ENCODE results near the gene CLRN2. TPM values are rescaled to one million over a fixed set of nuclear protein-coding genes. Genes with fewer than 3 reads are reported as not detected.

The CLRN2 gene
- total and polyA plus RNA-seq, 2 donors (not counting 1 experiment from before 2014, with no cell fraction given), result not detected

DNA sequence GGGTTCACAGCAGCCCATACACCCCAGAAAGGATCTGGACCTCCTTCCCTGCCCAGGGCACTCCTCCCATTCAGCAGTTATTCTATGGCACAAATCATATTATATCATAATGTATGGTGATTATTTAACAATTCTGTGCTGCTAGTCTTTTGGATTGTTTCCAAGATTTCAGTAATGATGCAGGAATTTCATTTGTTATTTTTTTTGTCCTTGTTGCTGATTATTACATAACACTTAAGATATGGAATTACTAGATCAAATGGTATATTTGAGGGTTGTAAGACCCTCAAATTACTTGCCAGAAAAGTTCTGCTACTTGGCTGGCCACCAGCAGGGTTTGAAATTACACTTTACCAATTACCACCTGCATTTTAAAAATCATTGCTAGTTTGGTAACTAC, 39.5 kb upstream of the CLRN2 start:
- Histone ChIP-seq H3K27ac (ENCODE audit: insufficient read depth, low read length) (no peak overlapping the region), H3K27me3 (ENCODE audit: control insufficient read depth, insufficient read depth, low read length) (no peaks in the 10 kb centered on the region), H3K79me2 (ENCODE audit: control insufficient read depth, insufficient read depth, low read length) (no peaks in the 10 kb centered on the region), H2AFZ (ENCODE audit: low read length) (no peak overlapping the region), H3K9me3 (ENCODE audit: control insufficient read depth, insufficient read depth, low read depth, low read length) (no peaks in the 10 kb centered on the region), H3K4me3 (replicated peaks in 1 of 4; ENCODE audit: control extremely low read depth in 1 of 4, insufficient read depth in 1 of 4, low read depth in 3 of 4, low read length in 4 of 4) (no peak overlapping the region), H3K4me1 (ENCODE audit: control insufficient read depth, extremely low read depth, insufficient read depth, low read length) (no peaks in the 10 kb centered on the region), H3K4me2 (ENCODE audit: extremely low read depth, insufficient read depth, low read length) (no peak overlapping the region), H4K20me1 (ENCODE audit: control insufficient read depth, extremely low read depth, insufficient read depth, low read length) (no peaks in the 10 kb centered on the region), H3K36me3 (ENCODE audit: control insufficient read depth, insufficient read depth, low read length) (no peaks in the 10 kb centered on the region), H3K9ac (ENCODE audit: insufficient read depth, low read length) (no peak overlapping the region)
- DNase-seq (ENCODE audit: low read depth in 2 of 2), result peak; percentile 17 to 48
- TF ChIP-seq EZH2 (IDR thresholded peaks at IDR 0.05; ENCODE audit: low read length, missing control alignments), result no peak
- TF ChIP-seq, protein P1, sequence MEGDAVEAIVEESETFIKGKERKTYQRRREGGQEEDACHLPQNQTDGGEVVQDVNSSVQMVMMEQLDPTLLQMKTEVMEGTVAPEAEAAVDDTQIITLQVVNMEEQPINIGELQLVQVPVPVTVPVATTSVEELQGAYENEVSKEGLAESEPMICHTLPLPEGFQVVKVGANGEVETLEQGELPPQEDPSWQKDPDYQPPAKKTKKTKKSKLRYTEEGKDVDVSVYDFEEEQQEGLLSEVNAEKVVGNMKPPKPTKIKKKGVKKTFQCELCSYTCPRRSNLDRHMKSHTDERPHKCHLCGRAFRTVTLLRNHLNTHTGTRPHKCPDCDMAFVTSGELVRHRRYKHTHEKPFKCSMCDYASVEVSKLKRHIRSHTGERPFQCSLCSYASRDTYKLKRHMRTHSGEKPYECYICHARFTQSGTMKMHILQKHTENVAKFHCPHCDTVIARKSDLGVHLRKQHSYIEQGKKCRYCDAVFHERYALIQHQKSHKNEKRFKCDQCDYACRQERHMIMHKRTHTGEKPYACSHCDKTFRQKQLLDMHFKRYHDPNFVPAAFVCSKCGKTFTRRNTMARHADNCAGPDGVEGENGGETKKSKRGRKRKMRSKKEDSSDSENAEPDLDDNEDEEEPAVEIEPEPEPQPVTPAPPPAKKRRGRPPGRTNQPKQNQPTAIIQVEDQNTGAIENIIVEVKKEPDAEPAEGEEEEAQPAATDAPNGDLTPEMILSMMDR (conservative IDR thresholded peaks at IDR 0.05 in 1 of 2, IDR thresholded peaks at IDR 0.05 in 1 of 2; ENCODE audit: low read depth in 1 of 2, low read length in 2 of 2), result no peak

DNA sequence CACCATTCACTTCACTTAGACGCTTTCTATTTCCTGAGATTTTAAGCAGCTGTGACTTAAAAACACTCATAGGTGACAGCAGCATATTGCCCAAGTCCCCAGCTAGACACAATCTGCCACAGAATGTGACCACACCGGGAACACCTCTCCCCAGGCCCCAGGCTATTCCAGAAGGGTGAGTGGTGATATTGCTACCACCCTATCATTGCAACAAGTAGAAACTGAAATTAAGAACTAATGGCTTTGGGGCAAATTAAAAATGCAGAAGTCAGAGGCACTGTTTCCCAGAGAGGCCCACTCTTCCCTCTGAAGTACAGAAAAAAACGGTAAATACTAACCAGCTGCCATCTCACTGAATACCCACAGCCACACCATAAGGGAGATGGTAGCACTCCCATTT, 38.1 kb upstream of the CLRN2 start:
- H3K27me3 ChIP-seq (ENCODE audit: control insufficient read depth, insufficient read depth, low read length), result no peaks in the 10 kb centered on the region
- H3K27ac ChIP-seq (ENCODE audit: insufficient read depth, low read length), result no peak overlapping the region
- no peaks in the 10 kb centered on the region for H3K9me3 ChIP-seq (ENCODE audit: control insufficient read depth, insufficient read depth, low read depth, low read length)
- no peak overlapping the region for H3K9ac ChIP-seq (ENCODE audit: insufficient read depth, low read length)
- no peak overlapping the region for H3K4me3 ChIP-seq (replicated peaks in 1 of 4; ENCODE audit: control extremely low read depth in 1 of 4, insufficient read depth in 1 of 4, low read depth in 3 of 4, low read length in 4 of 4)
- no peaks in the 10 kb centered on the region for H3K36me3 ChIP-seq (ENCODE audit: control insufficient read depth, insufficient read depth, low read length)
- no peak overlapping the region for H3K4me2 ChIP-seq (ENCODE audit: extremely low read depth, insufficient read depth, low read length)
- no peaks in the 10 kb centered on the region for H3K79me2 ChIP-seq (ENCODE audit: control insufficient read depth, insufficient read depth, low read length)
- TF ChIP-seq EZH2 (IDR thresholded peaks at IDR 0.05; ENCODE audit: low read length, missing control alignments), result no peak
- TF ChIP-seq, protein P1 (conservative IDR thresholded peaks at IDR 0.05 in 1 of 2, IDR thresholded peaks at IDR 0.05 in 1 of 2; ENCODE audit: low read depth in 1 of 2, low read length in 2 of 2), result no peak
- no peaks in the 10 kb centered on the region for H3K4me1 ChIP-seq (ENCODE audit: control insufficient read depth, extremely low read depth, insufficient read depth, low read length)
- no peaks in the 10 kb centered on the region for H4K20me1 ChIP-seq (ENCODE audit: control insufficient read depth, extremely low read depth, insufficient read depth, low read length)
- no peak overlapping the region for H2AFZ ChIP-seq (ENCODE audit: low read length)
- DNase-seq (ENCODE audit: low read depth in 2 of 2), result no peak

GRCh38 chr4:17477774-17478472, 37.0 kb upstream of the CLRN2 start:
- Histone ChIP-seq H4K20me1 (ENCODE audit: control insufficient read depth, extremely low read depth, insufficient read depth, low read length) (no peaks in the 10 kb centered on the region), H3K36me3 (ENCODE audit: control insufficient read depth, insufficient read depth, low read length) (no peaks in the 10 kb centered on the region), H3K9ac (ENCODE audit: insufficient read depth, low read length) (no peak overlapping the region), H3K79me2 (ENCODE audit: control insufficient read depth, insufficient read depth, low read length) (no peaks in the 10 kb centered on the region), H3K27ac (ENCODE audit: insufficient read depth, low read length) (no peak overlapping the region), H3K27me3 (ENCODE audit: control insufficient read depth, insufficient read depth, low read length) (no peaks in the 10 kb centered on the region), H3K4me3 (replicated peaks in 1 of 4; ENCODE audit: control extremely low read depth in 1 of 4, insufficient read depth in 1 of 4, low read depth in 3 of 4, low read length in 4 of 4) (no peak overlapping the region), H3K9me3 (ENCODE audit: control insufficient read depth, insufficient read depth, low read depth, low read length) (no peaks in the 10 kb centered on the region), H2AFZ (ENCODE audit: low read length) (no peak overlapping the region), H3K4me2 (ENCODE audit: extremely low read depth, insufficient read depth, low read length) (no peak overlapping the region), H3K4me1 (ENCODE audit: control insufficient read depth, extremely low read depth, insufficient read depth, low read length) (no peaks in the 10 kb centered on the region)
- TF ChIP-seq EZH2 (IDR thresholded peaks at IDR 0.05; ENCODE audit: low read length, missing control alignments), result no peak
- TF ChIP-seq, protein P1 (conservative IDR thresholded peaks at IDR 0.05 in 1 of 2, IDR thresholded peaks at IDR 0.05 in 1 of 2; ENCODE audit: low read depth in 1 of 2, low read length in 2 of 2), result no peak
- DNase-seq (ENCODE audit: low read depth in 2 of 2), result no peak
